ENCODE measurements around the gene SAG.

SAG gene

GRCh38 chr2:233384811-233385488 lies 77.3 kb downstream of the SAG start:
- DNase-seq: no peak

DNA sequence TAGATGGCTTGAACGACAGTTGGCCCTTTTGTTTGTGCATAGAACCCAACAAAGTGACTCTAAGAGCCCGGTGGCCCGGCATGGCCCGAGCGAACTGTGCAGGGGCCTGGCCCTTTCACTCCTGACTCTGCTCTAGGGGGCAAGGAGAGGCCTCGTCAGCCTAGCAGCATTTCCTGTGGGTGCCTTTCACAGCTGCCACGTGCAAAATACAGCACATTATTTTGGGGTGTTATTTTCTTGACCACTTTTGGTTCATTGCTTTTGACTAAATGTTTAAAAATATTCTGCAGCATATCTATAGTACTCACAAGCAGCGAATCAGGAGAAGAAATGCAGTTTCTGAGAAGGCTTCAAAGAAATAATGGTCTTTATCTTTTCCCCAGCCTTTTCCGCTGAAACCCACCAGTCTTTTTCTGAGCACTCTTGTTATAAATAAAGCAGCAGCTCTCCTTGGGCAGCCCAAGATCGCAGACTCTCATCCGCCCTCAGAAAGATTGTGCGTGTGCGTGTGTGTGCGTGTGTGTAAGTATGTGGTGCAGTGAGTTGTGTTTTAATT lies 78.0 kb downstream of the SAG start:
- DNase-seq: peak; percentile 52

GRCh38 chr2:233386382-233387041 lies 78.9 kb downstream of the SAG start:
- DNase-seq: no peak

GRCh38 chr2:233387225-233387624 lies 79.6 kb downstream of the SAG start:
- DNase-seq: no peak

DNA sequence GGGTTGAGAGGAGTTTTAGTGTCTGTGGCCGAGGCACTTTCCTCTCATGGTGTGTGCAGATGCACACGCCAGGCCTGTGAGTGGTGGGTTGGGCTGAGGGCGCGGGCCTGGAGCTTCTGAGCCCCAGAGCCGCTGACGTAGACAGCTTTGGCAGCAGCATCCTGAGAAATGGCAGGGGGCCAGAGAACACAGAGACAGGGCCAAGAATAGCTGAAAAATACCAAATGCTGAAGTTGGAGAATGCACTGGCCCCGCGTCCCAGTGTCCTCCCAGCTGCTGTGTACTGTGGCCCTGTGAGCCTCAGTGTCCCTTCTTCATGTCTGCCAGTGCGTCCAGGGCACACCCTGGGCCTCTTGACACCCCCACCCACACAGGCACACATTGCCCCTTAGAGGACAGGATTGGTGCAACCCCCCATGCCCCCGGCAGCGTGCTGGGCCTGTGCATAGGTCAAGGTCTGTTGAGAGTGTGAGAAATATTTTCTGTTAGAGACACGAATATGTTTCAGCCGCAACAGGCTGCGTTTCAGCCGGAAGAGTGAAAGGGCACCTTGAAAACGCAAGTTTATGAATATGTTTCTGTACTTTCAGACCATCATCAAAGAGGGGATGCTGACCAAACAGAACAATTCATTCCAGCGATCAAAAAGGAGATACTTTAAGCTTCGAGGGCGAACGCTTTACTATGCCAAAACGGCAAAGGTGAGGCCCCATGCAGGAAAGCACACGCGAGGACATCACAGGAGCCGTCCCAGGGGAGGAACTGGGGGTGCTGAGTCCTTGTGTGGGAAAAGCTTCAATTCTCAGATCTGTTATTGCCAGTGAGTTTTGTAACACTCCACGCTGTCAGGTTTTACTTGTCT lies 80.3 kb downstream of the SAG start:
- no peak for DNase-seq

- DNase-seq: no peak
Measured at GRCh38 chr2:233389601-233390125, 82.0 kb downstream of the SAG start.

DNA sequence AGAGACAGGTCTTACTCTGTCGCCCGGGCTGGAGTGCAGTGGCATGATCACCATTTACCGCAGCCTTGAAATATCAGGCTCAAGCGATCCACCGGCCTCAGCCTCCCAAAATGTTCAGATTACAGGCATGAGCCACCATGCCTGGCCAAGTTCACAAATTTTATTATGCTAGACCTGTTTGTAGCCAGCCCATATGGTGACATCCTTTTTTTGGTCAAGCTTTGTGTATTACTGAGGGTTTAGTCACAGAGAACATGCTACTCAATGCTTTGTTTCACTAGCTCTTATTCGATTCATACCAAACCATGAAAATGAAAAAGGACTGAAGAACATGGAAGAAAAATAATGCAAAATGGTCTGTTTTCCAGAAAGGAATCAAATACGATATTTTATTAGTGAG lies 88.1 kb downstream of the SAG start:
- DNase-seq: no peak
